ENCODE measurements around the gene POLK. TPM values are rescaled to one million over a fixed set of nuclear protein-coding genes. Genes with fewer than 3 reads are reported as not detected.

POLK gene
- total and polyA plus RNA-seq, 7 donors: 4.9 to 29.9 (median 18.9) TPM

- ATAC-seq: no peak
- Histone ChIP-seq H3K36me3 (ENCODE audit: insufficient read depth in 1 of 2, low read depth in 1 of 2) (no peaks in the 10 kb centered on the region), H3K4me1 (peaks cover 51% of the 10 kb centered on the region), H3K4me3 (peak overlapping the region; percentile 86), H3K27ac (peak overlapping the region; percentile 96), H3K9me3 (no peaks in the 10 kb centered on the region), H3K27me3 (ENCODE audit: insufficient read depth in 3 of 3, low read length in 2 of 3) (no peaks in the 10 kb centered on the region)
- no peak for DNase-seq
- intact Hi-C loops (cut with DNase I): loop anchor here in 1 of 2 donors (2.0 kb wide), 1 partner anchor 54 kb away; no protein-coding TSS in a partner anchor
- WGBS, 3 donors: 65 to 72% (median 71%) methylated on average over 16 of the region's 16 CpGs
- TF ChIP-seq, protein P1, sequence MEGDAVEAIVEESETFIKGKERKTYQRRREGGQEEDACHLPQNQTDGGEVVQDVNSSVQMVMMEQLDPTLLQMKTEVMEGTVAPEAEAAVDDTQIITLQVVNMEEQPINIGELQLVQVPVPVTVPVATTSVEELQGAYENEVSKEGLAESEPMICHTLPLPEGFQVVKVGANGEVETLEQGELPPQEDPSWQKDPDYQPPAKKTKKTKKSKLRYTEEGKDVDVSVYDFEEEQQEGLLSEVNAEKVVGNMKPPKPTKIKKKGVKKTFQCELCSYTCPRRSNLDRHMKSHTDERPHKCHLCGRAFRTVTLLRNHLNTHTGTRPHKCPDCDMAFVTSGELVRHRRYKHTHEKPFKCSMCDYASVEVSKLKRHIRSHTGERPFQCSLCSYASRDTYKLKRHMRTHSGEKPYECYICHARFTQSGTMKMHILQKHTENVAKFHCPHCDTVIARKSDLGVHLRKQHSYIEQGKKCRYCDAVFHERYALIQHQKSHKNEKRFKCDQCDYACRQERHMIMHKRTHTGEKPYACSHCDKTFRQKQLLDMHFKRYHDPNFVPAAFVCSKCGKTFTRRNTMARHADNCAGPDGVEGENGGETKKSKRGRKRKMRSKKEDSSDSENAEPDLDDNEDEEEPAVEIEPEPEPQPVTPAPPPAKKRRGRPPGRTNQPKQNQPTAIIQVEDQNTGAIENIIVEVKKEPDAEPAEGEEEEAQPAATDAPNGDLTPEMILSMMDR (IDR thresholded peaks at IDR 0.05): no peak
Measured at GRCh38 chr5:75512383-75513074, 838 bp downstream of the POLK start.

GRCh38 chr5:75513841-75514240 is 2.1 kb downstream of the POLK start:
- WGBS, 3 donors: 35 to 44% (median 42%) methylated on average over 1 of the region's 1 CpG
- DNase-seq: no peak
- H3K27ac ChIP-seq: no peak overlapping the region

DNA sequence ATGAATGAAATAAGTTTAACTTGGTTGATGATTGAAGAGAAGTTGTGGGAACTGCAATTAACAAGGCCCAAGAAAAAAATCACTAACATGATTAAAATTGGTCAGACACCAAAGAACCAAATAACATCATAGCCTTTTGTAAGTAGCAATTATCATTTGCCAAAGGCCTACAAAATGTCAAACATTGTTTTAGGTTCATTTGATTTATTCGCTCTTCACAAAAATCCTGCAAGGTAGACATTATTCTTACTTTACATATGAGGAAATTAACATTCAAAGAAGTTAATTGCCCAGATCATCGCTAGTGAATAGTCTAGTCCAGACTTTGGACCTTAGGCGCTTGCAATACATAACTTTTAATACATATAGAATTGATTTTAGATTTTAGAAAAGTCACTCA is 2.6 kb downstream of the POLK start:
- Histone ChIP-seq H3K4me3 (no peak overlapping the region), H3K36me3 (ENCODE audit: insufficient read depth in 1 of 2, low read depth in 1 of 2) (no peaks in the 10 kb centered on the region), H3K4me1 (peaks cover 38% of the 10 kb centered on the region), H3K27me3 (ENCODE audit: insufficient read depth in 3 of 3, low read length in 2 of 3) (no peaks in the 10 kb centered on the region), H3K27ac (no peak overlapping the region), H3K9me3 (no peaks in the 10 kb centered on the region)
- TF ChIP-seq, protein P1 (IDR thresholded peaks at IDR 0.05): no peak
- WGBS, 3 donors: 98 to 99% (median 99%) methylated on average over 3 of the region's 3 CpGs
- ATAC-seq (no peak), DNase-seq (no peak)
- intact Hi-C loops (cut with DNase I): no loop called here

More at GRCh38 chr5:75513841-75514240, 2.1 kb downstream of the POLK start:
- ATAC-seq: no peak
- no peaks in the 10 kb centered on the region for H3K36me3 ChIP-seq (ENCODE audit: insufficient read depth in 1 of 2, low read depth in 1 of 2)
- intact Hi-C loops (cut with DNase I): loop anchor here in 1 of 2 donors (2.0 kb wide), 1 partner anchor 53 kb away; no protein-coding TSS in a partner anchor
- H3K4me1 ChIP-seq: peaks cover 39% of the 10 kb centered on the region
- no peaks in the 10 kb centered on the region for H3K9me3 ChIP-seq
- H3K27me3 ChIP-seq (ENCODE audit: insufficient read depth in 3 of 3, low read length in 2 of 3): no peaks in the 10 kb centered on the region
- TF ChIP-seq, protein P1 (IDR thresholded peaks at IDR 0.05): no peak
- H3K4me3 ChIP-seq: peak overlapping the region; percentile 86

DNA sequence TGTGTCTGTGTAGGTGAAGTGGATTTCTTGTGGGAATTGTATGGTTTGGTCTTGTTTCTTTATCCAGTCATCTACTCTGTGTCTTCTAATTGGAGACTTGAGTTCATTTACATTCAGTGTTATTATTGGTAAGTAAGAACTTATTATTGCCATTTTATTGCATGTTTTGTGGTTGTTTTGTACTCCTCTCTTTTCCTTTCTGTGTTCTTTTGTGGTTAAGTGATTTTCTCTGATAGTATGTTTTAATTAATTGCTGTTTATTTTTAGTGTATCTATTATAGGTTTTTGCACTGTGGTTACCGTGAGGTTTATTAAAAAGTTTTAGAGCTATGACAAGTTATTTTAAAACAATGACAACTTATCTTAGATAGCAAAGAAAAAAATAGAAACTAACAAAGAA is 8.1 kb downstream of the POLK start:
- TF ChIP-seq, protein P1 (IDR thresholded peaks at IDR 0.05): no peak
- DNase-seq: no peak
- ATAC-seq: no peak
- Histone ChIP-seq H3K4me3 (no peak overlapping the region), H3K27me3 (ENCODE audit: insufficient read depth in 3 of 3, low read length in 2 of 3) (no peaks in the 10 kb centered on the region), H3K36me3 (ENCODE audit: insufficient read depth in 1 of 2, low read depth in 1 of 2) (no peaks in the 10 kb centered on the region), H3K27ac (no peak overlapping the region), H3K9me3 (peaks cover 18% of the 10 kb centered on the region), H3K4me1 (peaks cover 34% of the 10 kb centered on the region)
- intact Hi-C loops (cut with DNase I): no loop called here
- 27 to 81% (median 60%) methylated on average over 1 of the region's 1 CpG for WGBS, 3 donors
